GM19467 (cell line): Measurements from ENCODE around the gene LRRC74B.
A peak's percentile ranks its signal among the peaks of the same experiment; 100 is the strongest.
"Not testable (repeated sequence)": the region's sequence is repeated elsewhere in the genome, so short reads cannot be mapped to it uniquely, and the experiment has no call there.

Source experiments
- ATAC-seq: cut with Tn5 transposase; IDR thresholded peaks from one replicate; pipeline ENCODE4 v1.9.1; 2021; ENCODE audit warnings: mild to moderate bottlenecking, moderate library complexity; ENCODE audit not compliant: unreplicated experiment

Gene LRRC74B

GRCh38 chr22:21045585-21046294 is at the start of gene LRRC74B:
TSS of gene LRRC74B (plus strand) at chr22:21045946. CDS start at chr22:21045987, 41 bp downstream.
- peak; percentile 76 for ATAC-seq

GRCh38 chr22:20996031-20996410 is 49.7 kb upstream of the LRRC74B start:
- no peak for ATAC-seq

- ATAC-seq, result no peak
Observed at GRCh38 chr22:20996598-20997535, 48.9 kb upstream of the LRRC74B start.

GRCh38 chr22:20997536-20998257 is 48.0 kb upstream of the LRRC74B start:
- no peak for ATAC-seq

GRCh38 chr22:20998411-20999336 is 47.1 kb upstream of the LRRC74B start:
- no peak for ATAC-seq

- no peak for ATAC-seq
Observed at GRCh38 chr22:20999350-21000206, 46.2 kb upstream of the LRRC74B start.

GRCh38 chr22:21000207-21000986 is 45.3 kb upstream of the LRRC74B start:
- ATAC-seq, result no peak

GRCh38 chr22:21000987-21001600 is 44.7 kb upstream of the LRRC74B start:
- ATAC-seq, result peak; percentile 4

GRCh38 chr22:21001601-21002325 is 44.0 kb upstream of the LRRC74B start, which contains the start of gene THAP7:
TSS of gene THAP7 (minus strand) at chr22:21002118. CDS start at chr22:21001911, 207 bp downstream.
- ATAC-seq, result peak; percentile 77

GRCh38 chr22:21003782-21004181 is 42.0 kb upstream of the LRRC74B start:
- no peak for ATAC-seq

- ATAC-seq, result not testable (repeated sequence)
Observed at GRCh38 chr22:21009208-21009607, 36.5 kb upstream of the LRRC74B start.

GRCh38 chr22:21009638-21010425 is 35.9 kb upstream of the LRRC74B start:
- no peak for ATAC-seq

- ATAC-seq, result no peak
Observed at GRCh38 chr22:21010426-21011113, 35.2 kb upstream of the LRRC74B start.

GRCh38 chr22:21012446-21013407 is 33.0 kb upstream of the LRRC74B start:
- ATAC-seq, result no peak
